Transverse colon (tissue), 4 donors: ENCODE data around the gene TAB3. TPM values are rescaled to one million over a fixed set of nuclear protein-coding genes. Genes with fewer than 3 reads are reported as not detected.

Source experiments
- DNase-seq: peaks from one replicate; pipeline ENCODE4 v3.0.0-alpha.2; 2019
- H3K27ac ChIP-seq, 4 donors: fragments of 200-600 bp; sonication (generic); 2 replicates each; pipeline ENCODE4 v1.5.1; 2016 to 2018; ENCODE audit warnings: inconsistent platforms in 4 of 4
- H3K27me3 ChIP-seq: fragments of 200-600 bp; sonication (generic); 2 replicates; pipeline ENCODE4 v1.5.1; 2017; ENCODE audit warnings: inconsistent platforms
- H3K36me3 ChIP-seq, 4 donors: fragments of 200-600 bp; sonication (generic); 2 replicates each; pipeline ENCODE4 v1.5.1; 2017 to 2019; ENCODE audit warnings: inconsistent platforms in 4 of 4
- H3K4me1 ChIP-seq, 4 donors: fragments of 200-600 bp; sonication (generic); 2 replicates each; pipeline ENCODE4 v1.5.1; 2017 to 2020; ENCODE audit warnings: inconsistent platforms in 4 of 4
- H3K4me3 ChIP-seq, 4 donors: fragments of 200-600 bp; sonication (generic); 1 replicate in 1 of 4; 2 replicates in 3 of 4; pipeline versions ENCODE4 v1.5.1 to v1.6.1; 2017 to 2019; ENCODE audit warnings: inconsistent platforms in 4 of 4
- H3K9me3 ChIP-seq, 2 donors: fragments of 200-600 bp; sonication (generic); 2 replicates each; pipeline ENCODE4 v1.5.1; 2017 to 2019; ENCODE audit warnings: inconsistent platforms in 2 of 2
- CTCF ChIP-seq, 5 experiments: fragments of 200-600 bp in 3 of 5; fragments of 450-650 bp in 2 of 5; sonication (generic) in 3 of 5; IDR thresholded peaks; 1 replicate in 2 of 5; 2 replicates in 3 of 5; pipeline ENCODE4 v1.5.1; 2016 to 2017; ENCODE audit warnings: antibody characterized with exemption in 5 of 5, inconsistent platforms in 3 of 5, mild to moderate bottlenecking in 2 of 5, moderate library complexity in 1 of 5
- EP300 ChIP-seq: sonication (generic); formaldehyde crosslinking; IDR thresholded peaks from one replicate; pipeline ENCODE4 v1.6.1; 2017; ENCODE audit warnings: antibody characterized with exemption, low read depth
- POLR2A ChIP-seq: fragments of 450-650 bp; IDR thresholded peaks from one replicate; pipeline ENCODE4 v1.6.1; 2016; ENCODE audit warnings: antibody characterized with exemption, mild to moderate bottlenecking, moderate library complexity
- POLR2AphosphoS5 ChIP-seq, 3 donors: sonication (generic); formaldehyde crosslinking; IDR thresholded peaks; one replicate each; pipeline ENCODE4 v1.6.1; 2016; ENCODE audit warnings: antibody characterized with exemption in 3 of 3
- WGBS, 2 donors: methylation state at CpG; one replicate each; pipeline ENCODE4 v1.1.5; 2018; ENCODE audit warnings: low coverage in 1 of 2; 5-methylcytosine and 5-hydroxymethylcytosine counted together
- in situ Hi-C, 4 donors: fragments of 200-750 bp; cut with MboI; loops; one replicate each; pipeline versions ENCODE4 v1.15.0 to v1.15.1; 2017; ENCODE audit warnings: low sequenced_read_pairs in 3 of 4, low pct_ligation_motif_present in 1 of 4, low pct_unique_long_range_greater_than_20kb in 1 of 4
- intact Hi-C: fragments of 100-400 bp; cut with DNase I; formaldehyde crosslinking; loops from one replicate; pipeline ENCODE4 v1.15.1; 2023; ENCODE audit warnings: low total_unique reads
- total RNA-seq, 4 donors: library from RNA; depleted of rRNA; stranded (reverse); fragments of >200 nt; gene quantifications; one replicate each; pipeline ENCODE4 v1.1.0, GENCODE V29; 2016

Gene TAB3
- total RNA-seq, 4 donors from 2014 or later: 10.3 to 34.0 (median 30.6) TPM

- in situ Hi-C loops: no loop called here
- no peak overlapping the region for H3K27ac ChIP-seq
- H3K4me3 ChIP-seq: no peak overlapping the region
- WGBS, 2 donors: 69 to 78% methylated on average over 3 to 5 of the region's 5 CpGs
- DNase-seq: no peak
- H3K27me3 ChIP-seq: no peaks in the 10 kb centered on the region
- no peaks in the 10 kb centered on the region for H3K9me3 ChIP-seq
- TF ChIP-seq CTCF (IDR thresholded peaks at IDR 0.05) (no peak), POLR2A (no peak), POLR2AphosphoS5 (IDR thresholded peaks at IDR 0.05) (no peak), EP300 (no peak)
- H3K36me3 ChIP-seq: no peaks in the 10 kb centered on the region
- peaks cover 0 to 13% (median 5%) of the 10 kb centered on the region in 4 donors for H3K4me1 ChIP-seq
- intact Hi-C loops: no loop called here
These were observed 1.8 kb downstream of the TAB3 start for GRCh38 chrX:30887288-30887687.

DNA sequence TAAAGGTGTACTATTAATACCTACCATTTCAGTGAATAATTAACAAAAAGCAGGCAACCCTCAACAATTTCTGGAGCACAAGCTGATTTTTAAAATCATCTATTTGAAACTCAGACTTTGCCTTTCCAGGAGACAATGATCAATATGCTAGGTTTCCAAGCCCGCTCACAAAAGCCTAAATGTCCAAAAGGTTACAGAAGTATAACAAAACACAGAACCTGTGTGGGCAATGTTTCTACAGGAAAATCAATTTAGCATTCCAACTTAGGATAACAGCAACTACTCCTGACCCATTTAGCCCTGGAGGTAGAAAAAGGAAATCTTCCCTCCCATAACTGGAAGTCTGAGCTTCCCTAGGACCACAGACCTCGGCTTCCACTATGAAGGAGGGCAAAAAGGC lies 3.9 kb downstream of the TAB3 start:
- Histone ChIP-seq H3K27me3 (no peaks in the 10 kb centered on the region), H3K4me3 (no peak overlapping the region), H3K9me3 (no peaks in the 10 kb centered on the region), H3K27ac (no peak overlapping the region), H3K4me1 (peaks cover 0 to 13% (median 5%) of the 10 kb centered on the region in 4 donors), H3K36me3 (no peaks in the 10 kb centered on the region)
- intact Hi-C loops (no loop called here), in situ Hi-C loops (no loop called here)
- TF ChIP-seq CTCF (IDR thresholded peaks at IDR 0.05): no peak
- TF ChIP-seq POLR2A: no peak
- no peak for TF ChIP-seq POLR2AphosphoS5 (IDR thresholded peaks at IDR 0.05)
- TF ChIP-seq EP300: no peak
- 87% methylated on average over 2 of the region's 2 CpGs; no CpG with 5 or more reads in 1 of the 2 donors for WGBS, 2 donors
- no peak for DNase-seq

DNA sequence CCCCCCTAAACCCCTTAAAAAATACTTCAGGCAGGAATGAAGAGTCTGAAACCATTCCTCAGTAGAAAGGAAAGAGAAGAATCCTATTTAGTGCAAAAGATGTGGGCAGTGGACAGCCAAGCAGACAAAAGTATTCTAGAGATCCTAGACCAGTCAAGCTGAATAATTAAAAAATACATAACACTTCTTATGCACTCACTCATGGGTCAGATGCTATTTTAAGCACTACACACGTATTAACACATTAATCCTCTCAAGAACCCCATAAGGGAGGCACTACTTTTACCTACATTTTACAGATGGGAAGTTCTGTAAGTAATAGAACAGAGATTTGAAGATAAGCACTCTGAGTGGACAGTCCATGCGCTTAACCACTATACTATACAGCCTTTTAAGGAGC lies 5.9 kb downstream of the TAB3 start:
- in situ Hi-C loops: no loop called here
- no peaks in the 10 kb centered on the region for H3K27me3 ChIP-seq
- DNase-seq: no peak
- intact Hi-C loops: loop anchor here (5.0 kb wide), 1 partner anchor 221 kb away; no protein-coding TSS in a partner anchor
- no peak overlapping the region for H3K4me3 ChIP-seq
- H3K4me1 ChIP-seq: peaks cover 0 to 13% (median 5%) of the 10 kb centered on the region in 4 donors
- no peak overlapping the region for H3K27ac ChIP-seq
- WGBS, 2 donors: 73 to 94% methylated on average over 2 of the region's 2 CpGs
- no peaks in the 10 kb centered on the region for H3K36me3 ChIP-seq
- TF ChIP-seq EP300 (no peak), CTCF (IDR thresholded peaks at IDR 0.05) (no peak), POLR2A (no peak), POLR2AphosphoS5 (IDR thresholded peaks at IDR 0.05) (no peak)
- H3K9me3 ChIP-seq: no peaks in the 10 kb centered on the region

- Histone ChIP-seq H3K9me3 (no peaks in the 10 kb centered on the region), H3K4me1 (peaks cover 0 to under 1% (median 0%) of the 10 kb centered on the region in 4 donors), H3K27ac (no peak overlapping the region), H3K4me3 (no peak overlapping the region), H3K27me3 (no peaks in the 10 kb centered on the region), H3K36me3 (no peaks in the 10 kb centered on the region)
- TF ChIP-seq CTCF (IDR thresholded peaks at IDR 0.05) (no peak), EP300 (no peak), POLR2A (no peak), POLR2AphosphoS5 (IDR thresholded peaks at IDR 0.05) (no peak)
- intact Hi-C loops (loop anchor here (5.0 kb wide), 1 partner anchor 219 kb away; no protein-coding TSS in a partner anchor), in situ Hi-C loops (no loop called here)
- WGBS, 2 donors: 85 to 100% methylated on average over 1 of the region's 1 CpG
- no peak for DNase-seq
These were observed 7.3 kb downstream of the TAB3 start for GRCh38 chrX:30881797-30882196.
